HUES48 (cell line): Measurements from ENCODE around the gene PILRB.

ENCODE experiments used
- H3K27ac ChIP-seq: one replicate; pipeline ENCODE4 v1.7.0; 2013; ENCODE audit warnings: low read depth, low read length, inconsistent platforms
- H3K27me3 ChIP-seq: 2 replicates; pipeline ENCODE4 v1.6.1; 2013; ENCODE audit warnings: mild to moderate bottlenecking, low read length; ENCODE audit not compliant: control insufficient read depth, insufficient read depth
- H3K36me3 ChIP-seq: 2 replicates; pipeline ENCODE4 v1.6.1; 2013; ENCODE audit warnings: low read length; ENCODE audit not compliant: control insufficient read depth, insufficient read depth
- H3K4me1 ChIP-seq: 2 replicates; pipeline ENCODE4 v1.6.1; 2013; ENCODE audit warnings: mild to moderate bottlenecking, low read length; ENCODE audit not compliant: control insufficient read depth, insufficient read depth
- H3K4me3 ChIP-seq: 2 replicates; pipeline ENCODE4 v1.5.1; 2013; ENCODE audit warnings: mild to moderate bottlenecking, low read depth, low read length
- H3K9ac ChIP-seq: 2 replicates; pipeline ENCODE4 v1.6.1; 2013; ENCODE audit warnings: mild to moderate bottlenecking, low read depth, low read length, moderate library complexity
- H3K9me3 ChIP-seq: 2 replicates; pipeline ENCODE4 v1.6.1; 2013; ENCODE audit warnings: low read length; ENCODE audit not compliant: control insufficient read depth, insufficient read depth

Gene PILRB

DNA sequence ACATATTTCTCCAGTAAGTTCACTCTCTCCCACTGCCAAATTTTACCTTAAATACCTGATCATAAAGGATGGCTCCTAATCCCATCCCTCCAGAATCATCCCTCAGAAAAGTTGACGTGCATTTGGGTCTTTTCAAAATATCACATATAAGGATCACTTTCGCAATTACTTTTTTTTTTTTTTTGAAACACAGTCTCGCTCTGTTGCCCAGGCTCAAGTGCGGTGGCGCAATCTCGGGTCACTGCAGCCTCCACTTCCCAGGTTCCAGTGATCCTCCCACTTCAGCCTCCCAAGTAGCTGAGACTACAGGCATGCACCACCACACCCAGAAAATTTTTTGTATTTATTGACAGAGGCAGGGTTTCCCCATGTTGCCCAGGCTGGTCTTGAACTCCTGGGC, 53.2 kb downstream of the PILRB start:
- Histone ChIP-seq H3K9me3 (no peaks in the 10 kb centered on the region), H3K4me1 (no peaks in the 10 kb centered on the region), H3K9ac (no peak overlapping the region), H3K27me3 (no peaks in the 10 kb centered on the region; the same call in 1 of the 2 replicates), H3K36me3 (no peaks in the 10 kb centered on the region), H3K4me3 (no peak overlapping the region), H3K27ac (no peak overlapping the region)

GRCh38 chr7:100413346-100413745, 55.4 kb downstream of the PILRB start:
- no peak overlapping the region for H3K4me3 ChIP-seq

DNA sequence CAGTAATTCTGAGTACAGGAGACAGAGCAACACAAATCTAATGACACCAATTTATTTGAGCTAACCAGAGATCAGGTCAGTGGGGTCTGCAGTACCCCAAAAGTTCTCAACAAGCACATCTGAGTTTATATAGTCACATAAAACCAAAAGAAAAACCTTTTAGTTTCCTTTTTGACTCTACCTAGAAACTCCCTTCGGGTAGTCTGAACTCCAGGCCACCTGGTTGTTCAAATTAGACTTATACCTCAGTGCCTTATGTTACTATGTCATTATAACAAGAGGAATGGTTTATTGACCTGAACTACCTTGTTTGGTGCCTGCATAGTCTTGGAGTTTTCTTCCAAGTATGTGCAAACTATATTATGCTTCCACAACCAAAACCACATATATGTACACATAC, 56.0 kb downstream of the PILRB start:
- Histone ChIP-seq H3K36me3 (no peaks in the 10 kb centered on the region), H3K9ac (no peak overlapping the region), H3K4me1 (no peaks in the 10 kb centered on the region), H3K9me3 (no peaks in the 10 kb centered on the region), H3K27me3 (no peaks in the 10 kb centered on the region; the same call in 1 of the 2 replicates), H3K27ac (no peak overlapping the region), H3K4me3 (no peak overlapping the region)

More at GRCh38 chr7:100413346-100413745, 55.4 kb downstream of the PILRB start:
- H3K27me3 ChIP-seq = no peaks in the 10 kb centered on the region; the same call in 1 of the 2 replicates
- no peak overlapping the region for H3K9ac ChIP-seq
- no peak overlapping the region for H3K27ac ChIP-seq
- no peaks in the 10 kb centered on the region for H3K9me3 ChIP-seq
- no peaks in the 10 kb centered on the region for H3K36me3 ChIP-seq
- no peaks in the 10 kb centered on the region for H3K4me1 ChIP-seq

GRCh38 chr7:100415448-100415847, 57.5 kb downstream of the PILRB start:
- Histone ChIP-seq H3K4me1 (no peaks in the 10 kb centered on the region), H3K27me3 (no peaks in the 10 kb centered on the region), H3K27ac (no peak overlapping the region), H3K36me3 (no peaks in the 10 kb centered on the region), H3K9ac (no peak overlapping the region), H3K9me3 (no peaks in the 10 kb centered on the region), H3K4me3 (no peak overlapping the region)
